CD4-positive, alpha-beta T cell (primary cell): ENCODE data around the gene UBR3. TPM values are rescaled to one million over a fixed set of nuclear protein-coding genes. Genes with fewer than 3 reads are reported as not detected.
"Not testable (repeated sequence)": the region's sequence is repeated elsewhere in the genome, so short reads cannot be mapped to it uniquely, and the experiment has no call there.

Experiments
- ATAC-seq: fragments of 200-7000 bp; cut with Tn5 transposase; one replicate; pipeline ENCODE4 v1.10.0; 2022; ENCODE audit warnings: mild to moderate bottlenecking; ENCODE audit not compliant: poor library complexity
- CTCF ChIA-PET: fragments of 350-600 bp; sonication (Branson Sonifier 250); formaldehyde crosslinking; loops from one replicate; lab custom pipeline; 2021; ENCODE audit warnings: antibody characterized with exemption, inconsistent platforms; lab: Charles Lee
- POLR2A ChIA-PET: fragments of 350-600 bp; sonication (Branson Sonifier 250); formaldehyde crosslinking; loops from one replicate; lab custom pipeline; 2021; ENCODE audit warnings: antibody characterized with exemption, inconsistent platforms; lab: Charles Lee
- DNase-seq, 14 experiments: peaks; one replicate each; pipeline ENCODE4 v3.0.0-alpha.2; 2013 to 2020; ENCODE audit warnings: mixed read lengths in 2 of 14
- H3K27ac ChIP-seq, 2 donors: one replicate each; pipeline versions ENCODE4 v1.5.1 to v1.7.0; 2013; ENCODE audit warnings: low read length in 2 of 2, low read depth in 1 of 2, mild to moderate bottlenecking in 1 of 2
- H3K27me3 ChIP-seq, 2 experiments: 1 replicate in 1 of 2; 2 replicates in 1 of 2; pipeline versions ENCODE4 v1.6.1 to v1.7.0; 2013; ENCODE audit warnings: low read length in 2 of 2, control low read depth in 1 of 2, mild to moderate bottlenecking in 1 of 2, moderate library complexity in 1 of 2; ENCODE audit not compliant: insufficient read depth in 2 of 2, control insufficient read depth in 1 of 2
- H3K36me3 ChIP-seq: one replicate; pipeline ENCODE4 v1.6.1; 2013; ENCODE audit warnings: low read length, control low read depth; ENCODE audit not compliant: insufficient read depth
- H3K4me1 ChIP-seq: one replicate; pipeline ENCODE4 v1.6.1; 2013; ENCODE audit warnings: low read length, control low read depth; ENCODE audit not compliant: insufficient read depth
- H3K4me3 ChIP-seq: one replicate; pipeline ENCODE4 v1.5.1; 2013; ENCODE audit warnings: mild to moderate bottlenecking, low read length, moderate library complexity
- H3K9me3 ChIP-seq, 2 experiments: 1 replicate in 1 of 2; 2 replicates in 1 of 2; pipeline versions ENCODE4 v1.6.1 to v1.7.0; 2013; ENCODE audit warnings: low read length in 2 of 2, mild to moderate bottlenecking in 2 of 2, control low read depth in 1 of 2, moderate library complexity in 1 of 2; ENCODE audit not compliant: control insufficient read depth in 1 of 2, insufficient read depth in 1 of 2
- H3K27ac Mint-ChIP-seq: one replicate; pipeline ENCODE4 v1.8.0; 2020; ENCODE audit warnings: mixed read lengths
- H3K27me3 Mint-ChIP-seq: one replicate; pipeline ENCODE4 v1.8.0; 2021; ENCODE audit warnings: mixed read lengths
- H3K36me3 Mint-ChIP-seq: one replicate; pipeline ENCODE4 v1.8.0; 2021; ENCODE audit warnings: low read depth, mixed read lengths
- H3K4me1 Mint-ChIP-seq: one replicate; pipeline ENCODE4 v1.8.0; 2021; ENCODE audit warnings: low read depth, mixed read lengths
- H3K4me3 Mint-ChIP-seq: one replicate; pipeline ENCODE4 v1.8.0; 2020; ENCODE audit warnings: mild to moderate bottlenecking, mixed read lengths
- H3K9me3 Mint-ChIP-seq: one replicate; pipeline ENCODE4 v1.8.0; 2020; ENCODE audit warnings: mixed read lengths
- CTCF ChIP-seq: fragments of 200-600 bp; IDR thresholded peaks from one replicate; pipeline ENCODE4 v1.8.0; 2022; ENCODE audit warnings: antibody characterized with exemption, mild to moderate bottlenecking
- intact Hi-C, 2 experiments: fragments of 100-400 bp; cut with DNase I in 1 of 2; cut with micrococcal nuclease in 1 of 2; formaldehyde crosslinking; loops; one replicate each; pipeline versions ENCODE4 v1.15.1 to v1.9.0; 2023 to 2025; cut with DNase I, micrococcal nuclease
- total RNA-seq, 174 experiments: library from RNA in 2 of 174; stranded (reverse) in 2 of 174; gene quantifications; one replicate each; pipeline ENCODE4 v1.2.3 and lab custom pipeline; 2021 to 2026

UBR3 gene
- total RNA-seq, 2 experiments from 2014 or later = 32.1 to 35.2 TPM

DNA sequence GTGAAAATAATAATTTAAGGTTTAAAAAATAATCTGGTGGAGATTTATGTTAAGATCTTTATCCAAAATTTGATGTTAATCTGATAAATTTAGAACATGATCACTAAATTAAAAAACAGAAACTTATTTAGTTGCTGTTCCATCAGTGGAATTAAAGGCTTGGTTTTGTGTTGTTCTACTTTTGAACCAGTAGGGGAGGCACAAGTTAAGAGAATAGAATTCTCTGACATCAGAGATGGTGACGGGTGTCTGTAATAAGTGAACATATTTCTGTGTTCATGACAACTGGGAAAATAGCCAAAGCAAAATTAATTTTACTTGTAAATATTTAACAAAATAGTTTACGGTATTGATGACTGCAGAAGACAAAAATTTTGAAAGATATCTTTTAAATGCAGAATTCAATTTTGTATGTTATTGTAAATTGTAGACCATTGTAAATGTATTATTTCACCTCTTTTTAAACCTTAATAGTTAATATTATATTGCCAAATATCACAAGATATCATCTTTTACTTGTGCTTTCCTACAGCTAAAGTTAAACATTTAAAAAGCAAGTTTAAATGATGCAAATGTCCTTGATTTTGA, 106.0 kb downstream of the UBR3 start:
- DNase-seq = peak in 1 of 14 experiments; percentile 32
- ChIA-PET POLR2A (no interaction called here), CTCF (interaction anchor here (1.5 kb wide), 1 partner anchor 60 kb away, joined by 4 read pairs; no protein-coding TSS in a partner anchor)
- intact Hi-C loops = no loop called here
- Mint-ChIP-seq H3K4me1 (no peaks in the 10 kb centered on the region), H3K9me3 (no peaks in the 10 kb centered on the region), H3K27me3 (no peaks in the 10 kb centered on the region), H3K36me3 (peaks cover 60% of the 10 kb centered on the region), H3K27ac (no peak overlapping the region), H3K4me3 (no peak overlapping the region)
- H3K4me3 ChIP-seq = no peak overlapping the region
- H3K4me1 ChIP-seq = no peaks in the 10 kb centered on the region
- peaks cover 21% of the 10 kb centered on the region for H3K36me3 ChIP-seq
- H3K27me3 ChIP-seq = no peaks in the 10 kb centered on the region
- no peaks in the 10 kb centered on the region for H3K9me3 ChIP-seq
- H3K27ac ChIP-seq = no peak overlapping the region
- peak; percentile 35 for TF ChIP-seq CTCF
- peak; percentile 49 for ATAC-seq

- peaks cover 70% of the 10 kb centered on the region for H3K36me3 Mint-ChIP-seq
- H3K36me3 ChIP-seq = peaks cover 28% of the 10 kb centered on the region
- H3K27me3 Mint-ChIP-seq, H3K27ac ChIP-seq, H3K9me3 Mint-ChIP-seq, H3K27me3 ChIP-seq, CTCF ChIA-PET, H3K27ac Mint-ChIP-seq, H3K4me1 ChIP-seq, POLR2A ChIA-PET, intact Hi-C loops, H3K9me3 ChIP-seq, H3K4me1 Mint-ChIP-seq, H3K4me3 ChIP-seq, ATAC-seq, H3K4me3 Mint-ChIP-seq, DNase-seq: not testable (repeated sequence)
Measured at GRCh38 chr2:169936652-169937051, 109.4 kb downstream of the UBR3 start.

GRCh38 chr2:169945515-169945914, 118.3 kb downstream of the UBR3 start:
- Histone ChIP-seq H3K27me3 (no peaks in the 10 kb centered on the region), H3K36me3 (peaks cover 58% of the 10 kb centered on the region), H3K4me1 (no peaks in the 10 kb centered on the region), H3K4me3 (no peak overlapping the region), H3K9me3 (no peaks in the 10 kb centered on the region), H3K27ac (no peak overlapping the region)
- peaks cover 76% of the 10 kb centered on the region for H3K36me3 Mint-ChIP-seq
- no peaks in the 10 kb centered on the region for H3K4me1 Mint-ChIP-seq
- H3K9me3 Mint-ChIP-seq = no peaks in the 10 kb centered on the region
- ATAC-seq (no peak), DNase-seq (no peak)
- H3K4me3 Mint-ChIP-seq = no peak overlapping the region
- H3K27ac Mint-ChIP-seq = no peak overlapping the region
- no peak for TF ChIP-seq CTCF
- POLR2A ChIA-PET = no interaction called here
- intact Hi-C loops = no loop called here
- no peaks in the 10 kb centered on the region for H3K27me3 Mint-ChIP-seq
- CTCF ChIA-PET = no interaction called here

- Mint-ChIP-seq H3K4me1 (no peaks in the 10 kb centered on the region), H3K9me3 (no peaks in the 10 kb centered on the region), H3K27ac (no peak overlapping the region), H3K27me3 (no peaks in the 10 kb centered on the region), H3K4me3 (no peak overlapping the region), H3K36me3 (peaks cover 71% of the 10 kb centered on the region)
- CTCF ChIA-PET = no interaction called here
- Histone ChIP-seq H3K27ac (no peak overlapping the region), H3K4me1 (no peaks in the 10 kb centered on the region), H3K4me3 (no peak overlapping the region), H3K36me3 (peaks cover 55% of the 10 kb centered on the region), H3K27me3 (no peaks in the 10 kb centered on the region), H3K9me3 (no peaks in the 10 kb centered on the region)
- no peak for DNase-seq
- ATAC-seq = no peak
- intact Hi-C loops = no loop called here
- no peak for TF ChIP-seq CTCF
- POLR2A ChIA-PET = no interaction called here
Measured at GRCh38 chr2:169946092-169946491, 118.8 kb downstream of the UBR3 start.
